Fibroblast of pulmonary artery (primary cell): ENCODE data around the gene LRRC2.
A peak's percentile ranks its signal among the peaks of the same experiment; 100 is the strongest.

Experiments used
- DNase-seq: peaks from one replicate; pipeline ENCODE4 v3.0.0-alpha.2; 2010; ENCODE audit warnings: low read depth
- H3K4me3 ChIP-seq: replicated peaks from 2 replicates; pipeline ENCODE4 v1.5.1; 2011; ENCODE audit warnings: low read depth, mild to moderate bottlenecking, control low read depth, low read length, moderate library complexity
- CTCF ChIP-seq: IDR thresholded peaks from 2 replicates; pipeline ENCODE4 v1.5.1; 2011; ENCODE audit warnings: mild to moderate bottlenecking, control low read depth, low read length, inconsistent platforms; ENCODE audit errors: missing control alignments

The LRRC2 gene

DNA sequence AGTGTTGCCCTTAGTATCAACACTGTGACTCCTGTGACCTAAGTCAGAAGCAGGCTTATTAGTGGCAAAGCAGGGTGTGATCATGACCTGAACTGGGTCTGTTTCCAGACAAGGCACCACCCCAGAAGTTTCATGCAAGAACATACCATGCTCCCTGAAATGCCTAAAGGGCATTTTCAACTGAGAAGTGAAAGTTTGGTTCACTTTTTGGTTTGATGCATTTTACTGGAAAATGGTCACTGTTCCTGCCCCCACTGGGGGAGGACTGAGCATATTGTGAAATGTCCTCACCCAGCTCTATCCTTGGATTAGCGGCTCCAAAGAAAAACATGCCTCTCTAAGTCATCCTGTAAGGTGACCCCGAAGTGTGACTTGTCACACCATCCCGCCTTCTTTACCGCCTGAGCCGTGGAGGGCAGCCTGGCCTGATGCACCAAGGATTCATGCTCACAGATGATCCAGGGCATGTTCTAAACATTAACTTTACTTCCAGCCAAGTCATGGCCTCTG lies 43.2 kb upstream of the LRRC2 start:
- TF ChIP-seq CTCF: no peak
- no peak for DNase-seq
- no peak overlapping the region for H3K4me3 ChIP-seq

DNA sequence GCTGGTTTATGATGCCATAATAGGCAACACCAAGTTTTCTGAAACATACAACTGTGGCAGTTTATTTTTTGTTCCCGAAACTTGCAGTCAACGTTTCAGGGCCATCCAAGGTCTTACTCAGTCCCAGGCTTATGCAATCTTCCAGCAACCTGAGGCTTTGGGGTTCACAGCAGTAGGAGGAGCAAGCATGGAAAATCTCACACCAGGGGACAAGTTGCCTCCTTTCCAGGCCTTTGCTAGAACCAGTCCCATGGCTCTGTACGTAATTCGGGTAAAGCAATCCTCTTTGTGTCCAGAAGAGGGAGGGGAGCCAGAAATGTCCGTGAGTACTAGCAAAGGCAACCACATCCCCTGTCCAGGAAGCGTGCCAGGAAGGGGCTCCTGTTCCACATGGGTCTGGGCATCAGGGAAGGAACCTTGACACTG lies 41.5 kb upstream of the LRRC2 start:
- DNase-seq: no peak
- H3K4me3 ChIP-seq: no peak overlapping the region
- TF ChIP-seq CTCF: peak; percentile 9

DNA sequence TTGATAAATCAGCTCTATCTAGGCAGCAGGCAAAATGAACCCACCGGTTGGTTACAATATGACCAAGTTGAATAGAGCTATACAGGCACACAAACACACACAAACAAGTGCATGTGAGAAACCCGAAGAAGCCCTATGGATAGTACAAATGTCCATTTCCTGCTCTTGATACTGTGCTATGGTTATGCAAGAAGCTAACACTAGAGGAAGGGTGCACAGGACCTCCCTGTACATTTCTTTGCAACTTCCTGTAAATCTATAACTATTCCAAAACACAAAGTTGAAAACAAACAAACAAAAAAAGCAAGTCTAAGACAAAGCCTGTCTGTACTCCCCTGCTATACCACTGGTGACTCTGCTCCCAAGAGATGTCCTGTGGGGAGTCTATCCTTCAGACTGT lies 38.0 kb upstream of the LRRC2 start:
- no peak overlapping the region for H3K4me3 ChIP-seq
- no peak for TF ChIP-seq CTCF
- DNase-seq: no peak

GRCh38 chr3:46603446-46604046 lies 37.4 kb upstream of the LRRC2 start:
- DNase-seq: no peak
- TF ChIP-seq CTCF: no peak
- no peak overlapping the region for H3K4me3 ChIP-seq

- TF ChIP-seq CTCF: no peak
- no peak for DNase-seq
- H3K4me3 ChIP-seq: no peak overlapping the region
Measured at GRCh38 chr3:46599590-46599989, 33.5 kb upstream of the LRRC2 start.

- no peak for DNase-seq
- TF ChIP-seq CTCF: no peak
Measured at GRCh38 chr3:46595819-46596314, 29.8 kb upstream of the LRRC2 start.

DNA sequence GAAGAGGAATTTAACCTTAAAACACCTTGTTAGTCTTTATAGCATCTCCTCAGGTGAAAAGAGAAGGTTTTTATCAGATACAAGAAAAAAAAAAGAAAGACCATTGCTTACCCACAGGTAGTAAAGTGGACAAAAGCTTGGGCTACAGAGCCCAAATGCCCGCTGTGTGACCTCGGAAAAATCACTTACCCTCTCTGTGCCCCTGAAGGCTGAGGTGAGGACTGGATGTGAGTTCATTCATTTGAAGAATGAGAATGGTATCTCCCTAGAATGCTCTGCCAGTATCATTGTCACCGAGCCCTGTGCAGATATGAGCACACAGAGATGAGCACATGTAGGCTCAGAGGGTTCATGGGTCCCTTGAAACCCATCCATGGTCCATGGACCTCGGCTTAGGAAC lies 28.6 kb upstream of the LRRC2 start:
- no peak overlapping the region for H3K4me3 ChIP-seq
- no peak for TF ChIP-seq CTCF
- DNase-seq: no peak

More at GRCh38 chr3:46595819-46596314, 29.8 kb upstream of the LRRC2 start:
- no peak overlapping the region for H3K4me3 ChIP-seq
